HCT116 (cell line): Measurements from ENCODE around the gene VWA5A. TPM values are rescaled to one million over a fixed set of nuclear protein-coding genes. Genes with fewer than 3 reads are reported as not detected.

Source experiments
- ATAC-seq: fragments of 200-7000 bp; cut with Tn5 transposase; 2 replicates; pipeline ENCODE4 v1.9.1; 2020; ENCODE audit warnings: mild to moderate bottlenecking, moderate library complexity
- BruUV-seq: library from RNA; stranded (reverse); fragments of 400-500 nt; replicated peaks from 2 replicates; lab custom pipeline; 2021; lab: Mats Ljungman, UMichigan
- CTCF ChIA-PET: fragments of 300-600 bp; sonication (Branson Sonifier 250); formaldehyde crosslinking; loops from one replicate; lab custom pipeline; 2021; ENCODE audit warnings: antibody characterized with exemption; lab: Charles Lee
- POLR2A ChIA-PET: fragments of 300-600, 350-600 bp; sonication (Branson Sonifier 250); formaldehyde crosslinking; loops from one replicate; lab custom pipeline; 2021; ENCODE audit warnings: antibody characterized with exemption; lab: Charles Lee
- RAD21 ChIA-PET, 2 experiments: fragments of 300-600 bp; sonication (Branson Sonifier 250); formaldehyde crosslinking; loops; one replicate each; lab custom pipeline; 2023; ENCODE audit warnings: low total read pairs in 2 of 2; ENCODE audit not compliant: uncharacterized antibody in 2 of 2, unreplicated experiment in 2 of 2, low non-redundant PET in 1 of 2; lab: Charles Lee
- DNase-seq: peaks from one replicate; pipeline ENCODE4 v3.0.0-alpha.2; 2010; ENCODE audit warnings: low read depth, low spot score
- H2AFZ ChIP-seq: fragments of 200-600 bp; shearing (Covaris generic), sonication (generic); 2 replicates; pipeline ENCODE4 v1.6.1; 2017; ENCODE audit warnings: low read depth, mixed run types, mixed read lengths, antibody characterized with exemption, low read length; ENCODE audit not compliant: poor library complexity, severe bottlenecking
- H3K27ac ChIP-seq: 2 replicates; pipeline ENCODE4 v1.5.1; 2012; ENCODE audit warnings: low read depth, low read length
- H3K27me3 ChIP-seq: fragments of 200-600 bp; sonication (generic); 2 replicates; pipeline ENCODE4 v1.6.1; 2016; ENCODE audit warnings: mixed run types, low read length, mixed read lengths; ENCODE audit not compliant: insufficient read depth
- H3K36me3 ChIP-seq, 2 experiments: fragments of 200-500 bp in 1 of 2; fragments of 200-600 bp in 1 of 2; sonication (Bioruptor generic) in 1 of 2; sonication (generic) in 1 of 2; 2 replicates each; pipeline versions ENCODE4 v1.5.1 to v1.6.1; 2014 to 2016; ENCODE audit warnings: low read length in 2 of 2, inconsistent platforms in 1 of 2, mixed read lengths in 1 of 2, mixed run types in 1 of 2; ENCODE audit not compliant: insufficient read depth in 2 of 2, control insufficient read depth in 1 of 2
- H3K4me1 ChIP-seq, 2 experiments: fragments of 200-600 bp in 1 of 2; sonication (generic) in 1 of 2; 2 replicates each; pipeline versions ENCODE4 v1.5.1 to v1.6.1; 2012 to 2017; ENCODE audit warnings: low read length in 2 of 2, inconsistent platforms in 1 of 2, mild to moderate bottlenecking in 1 of 2, mixed read lengths in 1 of 2, mixed run types in 1 of 2, moderate library complexity in 1 of 2; ENCODE audit not compliant: insufficient read depth in 2 of 2, control insufficient read depth in 1 of 2
- H3K4me2 ChIP-seq: fragments of 200-600 bp; sonication (generic); 2 replicates; pipeline ENCODE4 v1.6.1; 2017; ENCODE audit warnings: mixed run types, low read length, mixed read lengths
- H3K4me3 ChIP-seq, 2 experiments: fragments of 200-600 bp in 1 of 2; sonication (generic) in 1 of 2; replicated peaks in 1 of 2; 2 replicates each; pipeline ENCODE4 v1.5.1; 2011 to 2016; ENCODE audit warnings: low read length in 2 of 2, control low read depth in 1 of 2, low read depth in 1 of 2, mild to moderate bottlenecking in 1 of 2, mixed read lengths in 1 of 2, mixed run types in 1 of 2
- H3K79me2 ChIP-seq: fragments of 200-600 bp; sonication (generic); 2 replicates; pipeline ENCODE4 v1.6.1; 2017; ENCODE audit warnings: mild to moderate bottlenecking, mixed run types, low read length, moderate library complexity, mixed read lengths; ENCODE audit not compliant: insufficient read depth
- H3K9ac ChIP-seq: fragments of 200-600 bp; sonication (generic); 2 replicates; pipeline ENCODE4 v1.6.1; 2016; ENCODE audit warnings: low read length, mixed read lengths
- H3K9me2 ChIP-seq: fragments of 200-600 bp; sonication (generic), shearing (Covaris generic); 2 replicates; pipeline ENCODE4 v1.6.1; 2017; ENCODE audit warnings: mixed run types, mild to moderate bottlenecking, moderate library complexity; ENCODE audit not compliant: insufficient read depth
- H3K9me3 ChIP-seq, 2 experiments: fragments of 200-500 bp in 1 of 2; fragments of 200-600 bp in 1 of 2; sonication (Bioruptor generic) in 1 of 2; sonication (generic) in 1 of 2; 2 replicates each; pipeline ENCODE4 v1.6.1; 2014 to 2017; ENCODE audit warnings: low read length in 2 of 2, mixed read lengths in 2 of 2, inconsistent platforms in 1 of 2, low read depth in 1 of 2, mild to moderate bottlenecking in 1 of 2, mixed run types in 1 of 2, moderate library complexity in 1 of 2; ENCODE audit not compliant: control insufficient read depth in 1 of 2, insufficient read depth in 1 of 2
- H4K20me1 ChIP-seq: fragments of 200-600 bp; sonication (generic), shearing (Covaris generic); 2 replicates; pipeline ENCODE4 v1.6.1; 2017; ENCODE audit warnings: mixed run types, mild to moderate bottlenecking, moderate library complexity; ENCODE audit not compliant: insufficient read depth
- CTCF ChIP-seq, 3 experiments: fragments of 200-600 bp in 1 of 3; sonication (generic) in 1 of 3; IDR thresholded peaks in 2 of 3; conservative IDR thresholded peaks in 1 of 3; 2 replicates each; pipeline ENCODE4 v1.5.1; 2012 to 2017; ENCODE audit warnings: low read depth in 2 of 3, low read length in 2 of 3, antibody characterized with exemption in 1 of 3, borderline replicate concordance in 1 of 3, control low read depth in 1 of 3, mild to moderate bottlenecking in 1 of 3, mixed read lengths in 1 of 3, mixed run types in 1 of 3, moderate library complexity in 1 of 3; ENCODE audit not compliant: insufficient read depth in 1 of 3
- RAD21 ChIP-seq: IDR thresholded peaks from 2 replicates; pipeline ENCODE4 v1.6.1; 2012; ENCODE audit warnings: low read depth, mild to moderate bottlenecking
- TCF7L2 ChIP-seq: IDR thresholded peaks from 2 replicates; pipeline ENCODE4 v1.7.0; 2011; ENCODE audit warnings: borderline replicate concordance, inconsistent platforms; ENCODE audit not compliant: insufficient read depth, insufficient read length; ENCODE audit errors: extremely low read depth
- ZFX ChIP-seq: fragments of 450-650 bp; IDR thresholded peaks from 2 replicates; pipeline ENCODE4 v1.6.1; 2017
- intact Hi-C: fragments of 100-400 bp; cut with micrococcal nuclease; formaldehyde crosslinking; loops from 2 replicates; pipeline ENCODE4 v1.10.0; 2022
- total RNA-seq: library from RNA; stranded (reverse); gene quantifications from one replicate; pipeline ENCODE4 v1.2.1, GENCODE V29; 2021; ENCODE audit not compliant: unreplicated experiment

The VWA5A gene
- total RNA-seq, 1 experiment from 2014 or later, result 5.0 TPM

DNA sequence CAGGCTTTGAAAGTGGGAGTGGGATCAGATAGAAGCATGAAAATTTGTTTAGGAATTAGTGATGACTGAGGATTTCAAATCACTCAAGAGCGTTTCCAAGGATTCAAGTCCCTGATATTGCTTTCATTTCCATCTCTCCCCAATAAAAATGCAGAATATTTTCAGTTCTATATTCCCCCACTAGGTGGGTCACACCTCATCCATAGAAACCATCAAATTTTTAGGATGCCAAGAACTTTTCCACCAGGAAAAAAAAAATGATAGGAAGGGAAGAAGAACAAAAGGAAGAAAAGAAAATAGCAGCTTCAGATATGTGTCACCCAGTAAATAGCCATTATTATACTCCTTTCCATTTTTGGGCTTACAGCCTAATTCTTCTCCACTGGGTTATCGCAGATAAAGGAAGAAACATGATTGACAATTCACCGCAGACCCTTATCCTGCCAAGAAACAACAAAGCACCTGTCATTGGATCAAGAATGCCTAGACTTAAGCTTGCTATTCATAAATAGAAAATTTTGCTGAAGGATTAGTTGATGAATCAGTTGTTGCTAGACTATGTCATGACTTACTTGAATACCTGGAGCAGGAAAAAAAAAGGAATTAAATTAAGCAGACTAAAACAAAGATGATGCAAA, 37.6 kb downstream of the VWA5A start:
- no peaks in the 10 kb centered on the region for H4K20me1 ChIP-seq
- no peaks in the 10 kb centered on the region for H3K9me2 ChIP-seq
- H3K4me2 ChIP-seq, result no peak overlapping the region
- POLR2A ChIA-PET, result no interaction called here
- no peaks in the 10 kb centered on the region for H3K4me1 ChIP-seq
- no peak overlapping the region for H3K9ac ChIP-seq
- TF ChIP-seq CTCF (IDR thresholded peaks at IDR 0.05 in 2 of 3, conservative IDR thresholded peaks at IDR 0.05 in 1 of 3; ENCODE audit: borderline replicate concordance in 1 of 3, insufficient read depth in 1 of 3, low read depth in 2 of 3, low read length in 2 of 3), result peak in 2 of 3 experiments; percentile 5 to 36; a peak in 2 of 6 replicates
- no peak for TF ChIP-seq RAD21
- TF ChIP-seq, all 23 proteins: peak for 1
- no peak overlapping the region for H2AFZ ChIP-seq
- DNase-seq (no peak), ATAC-seq (no peak)
- H3K79me2 ChIP-seq, result no peaks in the 10 kb centered on the region
- no peaks in the 10 kb centered on the region for H3K36me3 ChIP-seq
- intact Hi-C loops, result no loop called here
- peaks cover 26% of the 10 kb centered on the region for H3K27me3 ChIP-seq
- H3K27ac ChIP-seq, result no peak overlapping the region
- ChIA-PET RAD21 (no interaction called here), CTCF (no interaction called here)
- H3K4me3 ChIP-seq, result no peak overlapping the region
- BruUV-seq, result no TSS peak
- H3K9me3 ChIP-seq, result no peaks in the 10 kb centered on the region

- Histone ChIP-seq H3K27ac (no peak overlapping the region), H3K9ac (no peak overlapping the region), H2AFZ (no peak overlapping the region), H3K4me1 (no peaks in the 10 kb centered on the region), H3K4me3 (no peak overlapping the region), H3K27me3 (peaks cover 26% of the 10 kb centered on the region), H4K20me1 (no peaks in the 10 kb centered on the region), H3K79me2 (no peaks in the 10 kb centered on the region), H3K4me2 (no peak overlapping the region), H3K36me3 (no peaks in the 10 kb centered on the region)
- ATAC-seq, result no peak
- ChIA-PET RAD21 (no interaction called here), CTCF (no interaction called here), POLR2A (no interaction called here)
- DNase-seq, result no peak
- no TSS peak for BruUV-seq
- TF ChIP-seq TCF7L2 (no peak), CTCF (IDR thresholded peaks at IDR 0.05 in 2 of 3, conservative IDR thresholded peaks at IDR 0.05 in 1 of 3; ENCODE audit: borderline replicate concordance in 1 of 3, insufficient read depth in 1 of 3, low read depth in 2 of 3, low read length in 2 of 3) (no peak), ZFX (no peak)
- TF ChIP-seq, all 23 proteins: peak for 0
- intact Hi-C loops, result no loop called here
- Histone ChIP-seq H3K9me2 (no peaks in the 10 kb centered on the region), H3K9me3 (no peaks in the 10 kb centered on the region)
Measured at GRCh38 chr11:124153821-124154220, 38.6 kb downstream of the VWA5A start.
